Neural crest cell (in vitro differentiated cells): ENCODE measurements around the gene TSFM. TPM values are rescaled to one million over a fixed set of nuclear protein-coding genes. Genes with fewer than 3 reads are reported as not detected.

ENCODE experiments used
- DNase-seq: peaks from one replicate; pipeline ENCODE4 v3.0.0; 2021; ENCODE audit warnings: low read depth, mixed read lengths, low spot score
- H3K27ac Mint-ChIP-seq: one replicate; pipeline ENCODE4 v1.8.0; 2021; ENCODE audit warnings: mild to moderate bottlenecking, mixed read lengths; ENCODE audit not compliant: unreplicated experiment
- H3K27me3 Mint-ChIP-seq: 2 replicates; pipeline ENCODE4 v1.8.0; 2021; ENCODE audit warnings: low read depth, mild to moderate bottlenecking, mixed read lengths
- H3K36me3 Mint-ChIP-seq: 2 replicates; pipeline ENCODE4 v1.8.0; 2021; ENCODE audit warnings: low read depth, mild to moderate bottlenecking, mixed read lengths
- H3K4me1 Mint-ChIP-seq: 2 replicates; pipeline ENCODE4 v1.8.0; 2021; ENCODE audit warnings: mixed read lengths
- H3K4me3 Mint-ChIP-seq: one replicate; pipeline ENCODE4 v1.8.0; 2021; ENCODE audit warnings: mild to moderate bottlenecking, mixed read lengths
- H3K9me3 Mint-ChIP-seq: 2 replicates; pipeline ENCODE4 v1.8.0; 2021; ENCODE audit warnings: mixed read lengths
- total RNA-seq: library from RNA; stranded (reverse); gene quantifications from 2 replicates; pipeline ENCODE4 v1.2.1, GENCODE V29; 2021
- TF ChIP-seq, protein P1 (sequence below): fragments of 200-600 bp; sonication (generic); conservative IDR thresholded peaks from 2 replicates; pipeline ENCODE4 v1.5.0; 2021; ENCODE audit warnings: antibody characterized with exemption, mild to moderate bottlenecking

The TSFM gene
- total RNA-seq, 1 donor from 2014 or later = 32.3 TPM

DNA sequence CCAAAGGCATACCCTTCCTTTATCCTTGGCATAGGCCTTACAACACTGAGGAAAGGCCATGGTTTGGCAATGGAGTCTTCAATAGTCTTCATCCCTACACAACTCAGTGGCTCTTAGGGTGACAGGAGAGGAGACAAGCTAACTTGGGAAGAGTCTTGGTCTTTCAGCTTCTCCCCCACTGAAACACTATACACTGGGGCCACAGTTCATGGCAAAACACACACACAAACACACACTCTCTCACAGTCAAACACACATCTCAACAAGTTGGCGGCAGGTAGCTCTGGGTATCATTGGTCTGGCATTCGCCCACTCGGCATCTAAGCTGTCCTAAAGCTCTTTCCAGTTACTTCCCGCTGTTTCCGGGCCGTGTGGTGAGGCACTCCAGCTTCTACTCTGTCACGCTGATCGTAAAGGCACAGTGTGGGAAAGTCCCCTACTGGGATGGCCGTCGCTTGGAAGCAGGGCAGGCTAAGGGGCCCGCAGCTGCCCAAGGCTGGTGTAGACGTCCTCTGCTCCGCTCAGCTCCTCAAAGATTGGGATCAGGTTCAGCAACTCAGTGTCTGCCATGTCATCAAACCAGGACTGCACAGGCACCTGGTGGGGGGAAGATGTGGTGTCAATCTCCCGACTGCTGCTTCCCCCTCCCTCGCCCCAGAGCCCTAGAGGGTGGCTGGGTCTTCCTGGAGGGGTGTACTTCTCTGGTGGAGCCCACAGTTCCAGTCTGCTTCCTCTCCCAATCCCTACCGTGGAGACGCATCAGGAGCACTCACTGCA, 40.7 kb downstream of the TSFM start:
- H3K36me3 Mint-ChIP-seq = peaks cover 10% of the 10 kb centered on the region

DNA sequence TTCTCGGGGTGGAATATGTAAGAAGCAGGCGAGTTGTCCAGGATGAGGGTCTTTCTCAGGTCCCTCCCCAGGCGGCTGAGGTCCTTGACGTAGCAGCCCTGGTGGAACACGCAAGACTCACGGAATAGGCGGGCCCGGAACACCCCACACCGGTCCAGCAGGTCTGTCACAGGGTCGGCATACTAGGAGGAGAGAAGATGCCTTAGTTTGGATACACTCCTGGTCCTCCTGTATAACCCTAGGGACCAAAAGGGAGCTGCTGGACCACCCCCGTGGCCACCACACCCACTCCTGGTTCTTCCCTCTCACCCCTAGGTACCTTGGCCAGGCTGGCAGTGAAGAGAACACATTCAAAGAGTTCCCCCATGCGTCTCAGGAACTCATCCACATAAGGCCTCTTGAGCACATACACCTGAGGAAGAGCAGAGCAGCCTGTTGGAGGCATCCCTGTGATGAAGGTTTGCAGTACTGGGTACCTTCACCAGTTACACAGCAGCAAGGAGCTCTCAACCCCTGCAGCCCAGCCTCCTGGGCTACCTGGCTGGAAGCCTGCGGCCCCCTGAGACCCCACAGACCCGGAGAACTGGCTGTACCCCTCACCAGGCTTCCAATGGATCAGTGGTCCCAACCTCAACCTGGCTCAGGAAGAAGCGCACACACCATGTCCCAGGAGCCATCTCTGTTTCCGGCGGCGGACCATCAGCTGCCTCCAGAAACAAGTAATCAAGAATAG, 41.5 kb downstream of the TSFM start:
- H3K36me3 Mint-ChIP-seq = peaks cover 10% of the 10 kb centered on the region
- H3K4me3 Mint-ChIP-seq = no peak overlapping the region
- no peaks in the 10 kb centered on the region for H3K4me1 Mint-ChIP-seq
- DNase-seq = no peak
- no peak overlapping the region for H3K27ac Mint-ChIP-seq
- TF ChIP-seq, protein P1, sequence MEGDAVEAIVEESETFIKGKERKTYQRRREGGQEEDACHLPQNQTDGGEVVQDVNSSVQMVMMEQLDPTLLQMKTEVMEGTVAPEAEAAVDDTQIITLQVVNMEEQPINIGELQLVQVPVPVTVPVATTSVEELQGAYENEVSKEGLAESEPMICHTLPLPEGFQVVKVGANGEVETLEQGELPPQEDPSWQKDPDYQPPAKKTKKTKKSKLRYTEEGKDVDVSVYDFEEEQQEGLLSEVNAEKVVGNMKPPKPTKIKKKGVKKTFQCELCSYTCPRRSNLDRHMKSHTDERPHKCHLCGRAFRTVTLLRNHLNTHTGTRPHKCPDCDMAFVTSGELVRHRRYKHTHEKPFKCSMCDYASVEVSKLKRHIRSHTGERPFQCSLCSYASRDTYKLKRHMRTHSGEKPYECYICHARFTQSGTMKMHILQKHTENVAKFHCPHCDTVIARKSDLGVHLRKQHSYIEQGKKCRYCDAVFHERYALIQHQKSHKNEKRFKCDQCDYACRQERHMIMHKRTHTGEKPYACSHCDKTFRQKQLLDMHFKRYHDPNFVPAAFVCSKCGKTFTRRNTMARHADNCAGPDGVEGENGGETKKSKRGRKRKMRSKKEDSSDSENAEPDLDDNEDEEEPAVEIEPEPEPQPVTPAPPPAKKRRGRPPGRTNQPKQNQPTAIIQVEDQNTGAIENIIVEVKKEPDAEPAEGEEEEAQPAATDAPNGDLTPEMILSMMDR = no peak
- H3K9me3 Mint-ChIP-seq = no peaks in the 10 kb centered on the region
- H3K27me3 Mint-ChIP-seq = no peaks in the 10 kb centered on the region

More for the DNA sequence above, 40.7 kb downstream of the TSFM start:
- H3K27me3 Mint-ChIP-seq = no peaks in the 10 kb centered on the region
- peak overlapping the region; percentile 40 for H3K27ac Mint-ChIP-seq
- TF ChIP-seq, protein P1 = no peak
- H3K9me3 Mint-ChIP-seq = no peaks in the 10 kb centered on the region
- no peaks in the 10 kb centered on the region for H3K4me1 Mint-ChIP-seq
- no peak overlapping the region for H3K4me3 Mint-ChIP-seq
- DNase-seq = no peak

DNA sequence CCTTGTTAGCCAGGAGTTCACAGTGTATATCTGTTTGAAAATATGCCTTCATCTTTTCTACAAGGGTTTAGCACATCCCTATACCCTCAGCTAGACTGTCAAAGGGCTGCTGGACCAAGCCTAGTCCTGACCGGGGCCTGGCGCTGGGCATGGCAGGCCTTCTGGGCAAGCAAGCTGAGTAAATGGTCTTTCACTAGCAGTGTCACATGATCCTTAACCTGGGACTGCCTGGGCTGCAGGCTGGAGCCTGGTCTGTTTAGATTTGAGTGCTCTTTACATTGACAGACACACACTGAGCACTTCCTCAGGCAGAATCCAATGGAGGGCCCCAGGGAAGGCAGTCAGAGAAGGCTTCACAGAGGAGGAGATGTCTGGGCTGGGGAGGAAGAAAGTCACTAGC, 42.9 kb downstream of the TSFM start:
- DNase-seq = no peak
- peaks cover 10% of the 10 kb centered on the region for H3K36me3 Mint-ChIP-seq
- no peak overlapping the region for H3K27ac Mint-ChIP-seq
- no peaks in the 10 kb centered on the region for H3K4me1 Mint-ChIP-seq
- H3K4me3 Mint-ChIP-seq = no peak overlapping the region
- H3K27me3 Mint-ChIP-seq = no peaks in the 10 kb centered on the region
- H3K9me3 Mint-ChIP-seq = no peaks in the 10 kb centered on the region
- TF ChIP-seq, protein P1 = no peak

DNA sequence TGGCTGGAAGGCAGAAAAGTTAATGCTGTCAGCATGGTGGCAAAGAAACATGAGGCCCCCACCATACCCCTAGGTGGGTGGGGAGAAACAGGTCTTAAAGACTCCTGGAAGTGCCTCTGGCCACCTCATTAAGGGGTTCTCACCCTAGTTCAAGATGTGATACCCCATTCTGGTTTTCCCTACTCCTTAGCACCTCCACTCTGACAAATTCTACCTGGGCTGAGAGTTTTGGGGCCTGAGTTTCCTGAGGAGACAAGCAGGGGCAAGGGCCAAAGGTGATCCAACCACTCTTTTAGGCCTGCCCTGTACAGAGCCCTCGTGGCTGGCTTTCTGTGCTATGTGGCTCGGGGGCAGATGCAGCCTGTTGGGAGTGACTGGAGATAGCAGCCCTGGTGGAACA, 43.8 kb downstream of the TSFM start:
- no peak for DNase-seq
- Mint-ChIP-seq H3K27ac (no peak overlapping the region), H3K4me1 (peaks cover 1% of the 10 kb centered on the region), H3K9me3 (no peaks in the 10 kb centered on the region), H3K4me3 (no peak overlapping the region), H3K27me3 (no peaks in the 10 kb centered on the region), H3K36me3 (peaks cover 10% of the 10 kb centered on the region)
- TF ChIP-seq, protein P1 = no peak

DNA sequence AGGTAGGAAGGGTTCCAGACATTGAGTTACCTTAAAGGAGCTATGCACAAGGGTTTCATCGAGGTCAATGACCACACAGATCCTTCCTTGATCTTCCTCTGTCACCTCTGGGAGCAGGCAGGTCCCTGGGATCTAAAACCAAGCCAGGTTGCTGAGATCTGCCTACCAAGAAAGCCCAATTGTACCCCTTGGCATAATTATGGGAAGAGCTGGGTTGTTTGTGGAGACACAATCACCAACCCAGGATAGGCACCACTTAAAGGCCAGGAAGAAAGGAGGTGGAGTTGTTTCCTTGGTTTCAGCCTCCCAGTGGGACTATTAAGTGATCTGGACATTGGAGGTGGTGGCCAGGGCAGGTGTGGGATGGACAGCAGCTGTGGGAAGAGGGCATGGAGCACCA, 44.4 kb downstream of the TSFM start:
- H3K9me3 Mint-ChIP-seq = no peaks in the 10 kb centered on the region
- H3K27ac Mint-ChIP-seq = no peak overlapping the region
- peaks cover 5% of the 10 kb centered on the region for H3K4me1 Mint-ChIP-seq
- no peaks in the 10 kb centered on the region for H3K27me3 Mint-ChIP-seq
- TF ChIP-seq, protein P1 = no peak
- peaks cover 10% of the 10 kb centered on the region for H3K36me3 Mint-ChIP-seq
- no peak overlapping the region for H3K4me3 Mint-ChIP-seq
- DNase-seq = no peak
